ENCODE results near the gene ANKS1B. TPM values are rescaled to one million over a fixed set of nuclear protein-coding genes. Genes with fewer than 3 reads are reported as not detected.
A peak's percentile ranks its signal among the peaks of the same experiment; 100 is the strongest.
"Not testable (repeated sequence)": the region's sequence is repeated elsewhere in the genome, so short reads cannot be mapped to it uniquely, and the experiment has no call there.

ANKS1B gene
- total RNA-seq, 1 experiment from 2014 or later, result 2.4 TPM

DNA sequence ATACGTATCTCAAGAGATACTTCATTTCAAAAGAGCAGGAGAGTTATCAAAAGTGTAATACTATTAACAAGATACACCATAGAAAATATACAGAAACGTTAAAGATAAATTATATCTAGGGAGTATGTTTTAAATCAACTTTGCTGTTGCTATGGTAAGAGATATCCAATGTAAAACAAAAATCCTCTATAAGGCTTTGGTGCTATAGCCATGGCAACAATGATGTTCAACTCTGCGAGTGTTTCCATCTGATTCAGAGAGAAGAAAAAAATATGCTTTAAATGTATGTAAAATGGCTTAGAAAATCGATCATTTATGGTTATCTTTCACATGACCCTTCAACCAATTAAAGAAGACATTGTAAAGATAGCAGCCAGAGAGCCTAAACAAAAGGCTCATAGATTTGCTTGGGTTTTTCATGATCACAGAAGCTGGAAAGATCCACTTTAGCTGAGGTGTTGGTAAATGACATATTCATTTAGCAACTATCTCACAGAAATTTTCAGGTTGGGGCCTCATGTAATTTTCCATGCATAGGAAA is 724.2 kb downstream of the ANKS1B start:
- no peaks in the 10 kb centered on the region for H3K9me3 ChIP-seq (replicated peaks)
- H3K4me1 ChIP-seq, result no peaks in the 10 kb centered on the region
- DNase-seq, result no peak
- no peaks in the 10 kb centered on the region for H3K36me3 ChIP-seq
- no peak overlapping the region for H3K4me3 ChIP-seq
- H3K27me3 ChIP-seq, result no peaks in the 10 kb centered on the region
- no peak overlapping the region for H3K27ac ChIP-seq

DNA sequence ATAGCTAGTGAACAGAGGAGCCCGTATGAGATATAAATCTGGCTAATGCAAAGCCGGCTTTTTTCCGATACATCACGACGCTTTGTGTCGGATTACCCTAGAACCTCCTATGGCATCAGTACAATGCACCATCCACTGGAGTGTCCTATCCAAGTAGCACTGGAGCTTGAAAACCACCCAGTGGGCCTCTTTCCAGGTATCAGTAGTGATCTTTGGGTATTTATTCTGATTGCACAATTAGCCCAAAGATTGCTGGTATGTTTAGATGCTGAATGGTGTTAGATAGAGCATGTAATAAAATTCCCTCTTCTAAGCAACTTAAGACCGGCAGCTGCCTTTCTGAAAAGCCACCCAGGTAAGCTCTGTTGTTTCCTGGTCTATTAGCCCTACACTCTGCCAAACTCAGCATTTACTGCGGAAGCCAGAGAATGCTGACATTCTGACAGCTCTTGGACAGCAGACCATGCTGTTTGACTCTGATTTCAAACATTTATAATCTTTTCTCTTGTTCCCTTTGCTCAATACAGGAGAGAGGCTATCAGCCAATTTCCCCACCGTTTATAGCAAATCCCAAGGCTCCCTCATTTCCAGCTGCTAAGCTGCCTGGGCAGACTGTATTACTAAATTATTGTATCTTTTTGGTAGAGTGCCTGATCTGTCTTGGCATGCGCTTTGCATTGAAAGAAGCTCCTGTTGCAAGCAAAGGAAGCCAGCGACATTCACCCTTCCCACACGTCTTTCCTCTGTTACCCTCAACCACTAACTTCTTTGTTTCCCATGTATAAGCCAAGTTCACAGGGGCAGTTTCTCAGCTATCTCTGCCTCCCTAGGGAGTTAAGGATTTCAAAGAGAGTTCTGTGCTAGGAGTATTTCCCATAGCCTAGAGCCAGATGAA is 725.4 kb downstream of the ANKS1B start:
- no peaks in the 10 kb centered on the region for H3K27me3 ChIP-seq
- no peak overlapping the region for H3K4me3 ChIP-seq
- no peaks in the 10 kb centered on the region for H3K36me3 ChIP-seq
- no peaks in the 10 kb centered on the region for H3K4me1 ChIP-seq
- no peak overlapping the region for H3K27ac ChIP-seq
- no peaks in the 10 kb centered on the region for H3K9me3 ChIP-seq (replicated peaks)
- peak in 1 of 2 experiments; percentile 11 for DNase-seq

- H3K27me3 ChIP-seq, result no peaks in the 10 kb centered on the region
- no peaks in the 10 kb centered on the region for H3K9me3 ChIP-seq (replicated peaks)
- H3K4me3 ChIP-seq, result no peak overlapping the region
- no peaks in the 10 kb centered on the region for H3K4me1 ChIP-seq
- no peak overlapping the region for H3K27ac ChIP-seq
- no peaks in the 10 kb centered on the region for H3K36me3 ChIP-seq
- no peak for DNase-seq
These were observed 727.1 kb downstream of the ANKS1B start for GRCh38 chr12:99257672-99258071.

GRCh38 chr12:99253068-99253467 is 731.7 kb downstream of the ANKS1B start:
- no peaks in the 10 kb centered on the region for H3K27me3 ChIP-seq
- H3K4me3 ChIP-seq, result no peak overlapping the region
- DNase-seq, result peak in 1 of 2 experiments; percentile 15
- H3K9me3 ChIP-seq (replicated peaks), result no peaks in the 10 kb centered on the region
- H3K4me1 ChIP-seq, result no peaks in the 10 kb centered on the region
- no peaks in the 10 kb centered on the region for H3K36me3 ChIP-seq
- H3K27ac ChIP-seq, result no peak overlapping the region

GRCh38 chr12:99250091-99250490 is 734.6 kb downstream of the ANKS1B start:
- Histone ChIP-seq H3K36me3 (no peaks in the 10 kb centered on the region), H3K9me3 (replicated peaks) (no peaks in the 10 kb centered on the region), H3K4me3 (no peak overlapping the region), H3K27me3 (no peaks in the 10 kb centered on the region), H3K4me1 (no peaks in the 10 kb centered on the region), H3K27ac (no peak overlapping the region)
- DNase-seq, result no peak

GRCh38 chr12:99249543-99249942 is 735.2 kb downstream of the ANKS1B start:
- Histone ChIP-seq H3K27ac (no peak overlapping the region), H3K4me3 (no peak overlapping the region), H3K36me3 (no peaks in the 10 kb centered on the region), H3K9me3 (replicated peaks) (no peaks in the 10 kb centered on the region), H3K27me3 (no peaks in the 10 kb centered on the region), H3K4me1 (no peaks in the 10 kb centered on the region)
- DNase-seq, result no peak

DNA sequence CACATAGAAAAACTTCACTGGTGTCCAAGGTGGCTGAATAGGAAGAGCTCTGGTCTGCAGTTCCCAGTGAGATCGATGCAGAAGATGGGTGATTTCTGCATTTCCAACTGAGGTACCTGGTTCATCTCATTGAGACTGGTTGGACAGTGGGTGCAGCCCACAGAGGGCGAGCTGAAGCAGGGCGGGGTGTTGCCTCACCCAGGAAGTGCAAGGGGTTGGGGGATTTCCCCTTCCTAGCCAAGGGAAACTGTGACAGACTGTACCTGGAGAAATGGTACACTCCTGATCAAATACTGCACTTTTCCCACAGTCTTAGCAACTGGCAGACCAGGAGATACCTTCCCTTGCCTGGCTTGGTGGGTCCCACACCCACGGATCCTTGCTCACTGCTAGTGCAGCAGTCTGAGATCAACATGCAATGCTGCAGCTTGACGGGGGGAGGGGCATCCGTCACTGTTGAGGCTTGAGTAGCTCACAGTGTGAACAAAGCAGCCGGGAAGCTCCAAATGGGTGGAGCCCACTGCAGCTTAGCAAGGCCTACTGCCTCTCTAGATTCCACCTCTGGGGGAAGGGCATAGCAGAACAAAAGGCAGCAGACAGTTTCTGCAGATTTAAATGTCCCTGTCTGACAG is 746.7 kb downstream of the ANKS1B start:
- not testable (repeated sequence) for H3K4me3 ChIP-seq; H3K27ac ChIP-seq; H3K36me3 ChIP-seq; H3K9me3 ChIP-seq (replicated peaks); DNase-seq; H3K4me1 ChIP-seq; H3K27me3 ChIP-seq

- Histone ChIP-seq H3K27ac (no peak overlapping the region), H3K36me3 (no peaks in the 10 kb centered on the region), H3K27me3 (no peaks in the 10 kb centered on the region), H3K9me3 (replicated peaks) (no peaks in the 10 kb centered on the region), H3K4me1 (no peaks in the 10 kb centered on the region), H3K4me3 (no peak overlapping the region)
- DNase-seq, result no peak
These were observed 749.4 kb downstream of the ANKS1B start for GRCh38 chr12:99235381-99235780.

GRCh38 chr12:99234702-99235101 is 750.0 kb downstream of the ANKS1B start:
- Histone ChIP-seq H3K27me3 (no peaks in the 10 kb centered on the region), H3K4me1 (no peaks in the 10 kb centered on the region), H3K36me3 (no peaks in the 10 kb centered on the region), H3K27ac (no peak overlapping the region), H3K4me3 (no peak overlapping the region), H3K9me3 (replicated peaks) (no peaks in the 10 kb centered on the region)
- DNase-seq, result no peak

DNA sequence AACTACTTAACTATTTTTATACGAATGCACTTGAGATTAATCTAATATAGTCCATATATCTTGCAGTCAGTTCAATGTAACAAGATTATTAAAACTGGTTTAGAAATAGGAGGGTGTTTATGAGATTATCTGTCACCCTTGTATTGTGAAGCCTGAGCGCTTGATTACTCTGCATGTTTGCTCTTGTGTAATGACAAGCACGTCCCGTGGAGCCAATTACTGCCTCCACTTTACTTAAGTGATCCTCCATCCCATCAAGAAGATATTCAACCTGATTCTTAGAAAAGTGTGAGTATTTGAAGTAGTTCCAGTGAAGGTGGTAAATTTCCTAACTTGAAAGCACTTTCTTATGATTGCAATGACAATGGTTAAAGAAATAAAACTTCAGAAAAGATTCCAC is 752.4 kb downstream of the ANKS1B start:
- Histone ChIP-seq H3K9me3 (replicated peaks) (no peaks in the 10 kb centered on the region), H3K4me3 (no peak overlapping the region), H3K27me3 (no peaks in the 10 kb centered on the region), H3K27ac (no peak overlapping the region), H3K4me1 (no peaks in the 10 kb centered on the region), H3K36me3 (no peaks in the 10 kb centered on the region)
- DNase-seq, result no peak

DNA sequence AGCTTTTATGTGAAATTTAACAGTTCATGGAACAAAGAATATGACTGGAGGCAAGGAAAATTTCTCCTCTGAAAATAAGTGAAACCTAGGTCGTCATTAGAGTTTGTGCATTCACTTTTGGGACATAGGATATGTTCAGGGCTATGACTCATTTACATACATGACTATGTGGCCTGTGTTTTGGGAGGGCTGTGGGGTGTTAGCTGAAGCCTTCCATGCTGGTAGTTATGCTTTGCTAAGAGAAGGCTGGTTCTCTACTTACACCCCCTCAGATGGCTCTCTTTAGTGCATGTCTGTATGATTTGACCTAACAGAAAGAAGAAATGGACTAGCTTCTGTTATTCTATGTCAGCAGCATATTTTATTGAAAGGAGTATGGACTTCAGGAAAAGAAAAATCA is 753.7 kb downstream of the ANKS1B start:
- H3K4me3 ChIP-seq, result no peak overlapping the region
- no peaks in the 10 kb centered on the region for H3K27me3 ChIP-seq
- no peaks in the 10 kb centered on the region for H3K36me3 ChIP-seq
- no peaks in the 10 kb centered on the region for H3K9me3 ChIP-seq (replicated peaks)
- H3K27ac ChIP-seq, result no peak overlapping the region
- DNase-seq, result no peak
- no peaks in the 10 kb centered on the region for H3K4me1 ChIP-seq

GRCh38 chr12:99224237-99224636 is 760.5 kb downstream of the ANKS1B start:
- Histone ChIP-seq H3K4me1 (no peaks in the 10 kb centered on the region), H3K9me3 (replicated peaks) (no peaks in the 10 kb centered on the region), H3K27me3 (no peaks in the 10 kb centered on the region), H3K27ac (no peak overlapping the region), H3K36me3 (no peaks in the 10 kb centered on the region), H3K4me3 (no peak overlapping the region)
- DNase-seq, result no peak

DNA sequence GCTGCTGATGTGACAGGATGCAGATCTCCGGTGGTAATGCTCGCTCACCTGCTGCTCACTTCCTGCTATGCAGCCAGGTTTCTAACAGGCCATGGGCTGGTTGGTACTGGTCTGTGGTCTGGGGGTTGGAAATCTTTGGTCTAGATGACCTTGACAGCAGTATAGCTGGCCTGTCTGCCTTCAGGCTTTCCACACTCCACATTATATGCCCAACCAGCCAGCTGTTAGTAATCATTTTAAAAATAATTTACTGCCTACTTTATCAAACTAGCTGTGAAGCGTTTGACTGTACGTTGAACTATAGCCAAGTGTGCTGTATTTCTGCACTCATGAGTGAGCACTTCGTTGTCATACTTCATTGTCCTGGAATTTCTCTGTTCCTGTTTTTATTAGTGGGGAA is 761.2 kb downstream of the ANKS1B start:
- Histone ChIP-seq H3K4me1 (no peaks in the 10 kb centered on the region), H3K36me3 (no peaks in the 10 kb centered on the region), H3K4me3 (no peak overlapping the region), H3K9me3 (replicated peaks) (no peaks in the 10 kb centered on the region), H3K27me3 (no peaks in the 10 kb centered on the region), H3K27ac (no peak overlapping the region)
- no peak for DNase-seq

DNA sequence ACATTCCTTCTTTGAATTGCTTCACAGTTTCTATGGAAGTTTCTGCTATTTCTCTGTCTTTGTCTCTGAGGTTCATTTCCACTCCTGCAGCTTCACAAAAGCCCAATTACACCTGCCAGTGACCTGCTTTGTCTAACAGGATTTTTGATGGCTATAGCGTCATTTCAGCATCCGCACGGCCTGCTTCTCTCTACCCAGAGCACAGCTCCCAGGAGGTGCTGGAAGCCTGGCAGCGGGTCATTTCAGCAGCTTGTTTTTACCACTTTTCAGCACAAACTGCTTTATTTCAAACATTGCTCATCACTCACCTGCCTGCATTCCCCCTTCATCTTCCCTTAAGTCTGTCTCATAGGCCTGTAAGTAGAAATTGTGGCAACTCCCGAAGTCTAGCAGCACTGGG is 771.7 kb downstream of the ANKS1B start:
- Histone ChIP-seq H3K27ac (no peak overlapping the region), H3K4me3 (no peak overlapping the region), H3K4me1 (no peaks in the 10 kb centered on the region), H3K36me3 (no peaks in the 10 kb centered on the region), H3K27me3 (no peaks in the 10 kb centered on the region), H3K9me3 (replicated peaks) (no peaks in the 10 kb centered on the region)
- no peak for DNase-seq

DNA sequence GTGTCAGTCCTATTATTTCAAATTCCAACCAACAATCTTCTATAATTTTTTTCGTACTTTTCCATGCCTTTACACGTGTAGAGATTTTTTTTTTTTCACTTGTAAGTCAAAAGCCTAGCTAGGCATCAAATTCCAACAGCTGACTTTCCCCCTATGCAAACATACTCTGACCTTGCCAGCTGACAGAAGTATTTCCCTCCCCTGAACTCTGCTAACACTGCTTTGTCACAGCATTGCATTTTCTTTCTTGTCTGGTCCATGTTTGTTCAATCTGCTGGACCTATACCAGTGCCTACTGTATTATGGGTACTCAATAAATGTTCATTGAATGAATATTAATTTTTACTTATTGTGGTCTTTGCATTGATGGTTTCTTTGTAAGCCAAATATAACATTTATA is 772.5 kb downstream of the ANKS1B start:
- H3K4me3 ChIP-seq, result no peak overlapping the region
- H3K4me1 ChIP-seq, result no peaks in the 10 kb centered on the region
- no peaks in the 10 kb centered on the region for H3K9me3 ChIP-seq (replicated peaks)
- H3K27ac ChIP-seq, result no peak overlapping the region
- no peaks in the 10 kb centered on the region for H3K36me3 ChIP-seq
- DNase-seq, result no peak
- no peaks in the 10 kb centered on the region for H3K27me3 ChIP-seq

Data from SJCRH30 (cell line).